SK-MEL-5 (cell line): Measurements from ENCODE around the gene TTYH3. TPM values are rescaled to one million over a fixed set of nuclear protein-coding genes. Genes with fewer than 3 reads are reported as not detected.
"Not testable (repeated sequence)": the region's sequence is repeated elsewhere in the genome, so short reads cannot be mapped to it uniquely, and the experiment has no call there.

ENCODE experiments used
- DNase-seq: peaks from one replicate; pipeline ENCODE4 v3.0.0-alpha.2; 2016; ENCODE audit warnings: low read depth, low spot score
- in situ Hi-C: cut with HindIII; loops from 2 replicates; pipeline ENCODE4 v1.10.0; 2016; ENCODE audit warnings: low sequenced_read_pairs, high pct_unique_total_duplicates, low pct_unique_long_range_greater_than_20kb
- total RNA-seq: library from RNA; depleted of rRNA; stranded (reverse); fragments of >200 nt; shearing (Covaris generic); gene quantifications from 2 replicates; pipeline ENCODE4 v1.2.3, GENCODE V29; 2014

The TTYH3 gene
- total RNA-seq, 1 experiment from 2014 or later, result 156 TPM

DNA sequence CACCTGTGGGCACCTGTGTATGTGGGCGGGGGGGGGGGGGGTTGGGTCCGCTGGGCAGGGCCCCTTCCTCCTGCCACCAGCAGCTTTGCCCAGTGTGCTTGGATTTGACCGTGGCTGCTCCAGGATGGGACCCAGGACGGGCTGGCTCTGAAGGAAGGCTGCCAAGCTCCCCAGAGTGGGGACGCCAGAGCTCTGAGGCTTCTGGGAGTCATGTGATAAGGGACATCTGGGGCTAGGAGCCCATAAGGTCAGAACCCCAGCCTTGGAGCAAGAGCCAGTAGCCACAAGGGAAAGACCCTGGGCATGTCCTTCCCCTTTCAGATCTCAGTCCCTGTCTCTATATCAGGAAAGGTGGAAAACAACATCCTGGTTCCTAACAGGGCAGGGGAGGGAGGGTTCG lies 34.4 kb downstream of the TTYH3 start:
- DNase-seq, result no peak
- in situ Hi-C loops, result no loop called here

DNA sequence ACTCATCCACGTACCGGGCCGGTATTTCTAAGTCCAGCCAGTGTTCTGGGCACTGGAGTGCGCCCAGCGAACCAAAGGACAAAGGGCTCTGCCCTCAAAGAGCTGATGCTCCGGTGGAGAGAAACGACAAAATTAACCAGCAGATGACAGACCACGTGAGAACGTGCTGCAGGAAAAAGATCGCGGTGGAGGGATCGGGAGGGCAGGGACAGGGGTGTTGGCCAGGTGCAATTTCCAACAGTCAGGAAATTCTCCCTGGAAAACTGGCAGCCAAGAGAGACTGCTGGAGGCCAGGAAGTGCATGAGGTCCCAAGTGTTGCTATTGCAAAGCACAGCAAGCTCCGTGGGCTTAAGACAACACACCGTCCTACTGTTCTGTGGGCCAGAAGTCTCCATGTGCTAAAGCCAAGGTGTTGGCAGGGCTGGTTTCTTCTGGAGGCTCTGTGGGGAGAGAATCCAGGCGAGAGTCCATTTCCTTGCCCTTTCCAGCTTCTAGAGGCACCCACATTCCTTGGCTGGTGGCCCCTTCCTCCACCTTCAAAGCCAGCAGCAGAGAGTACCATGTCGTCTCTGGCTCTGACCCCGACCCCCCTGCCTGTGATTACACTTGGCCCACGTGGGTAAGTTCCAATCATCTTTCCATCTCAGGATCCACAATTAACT lies 34.9 kb downstream of the TTYH3 start:
- in situ Hi-C loops, result no loop called here
- peak; percentile 64 for DNase-seq

DNA sequence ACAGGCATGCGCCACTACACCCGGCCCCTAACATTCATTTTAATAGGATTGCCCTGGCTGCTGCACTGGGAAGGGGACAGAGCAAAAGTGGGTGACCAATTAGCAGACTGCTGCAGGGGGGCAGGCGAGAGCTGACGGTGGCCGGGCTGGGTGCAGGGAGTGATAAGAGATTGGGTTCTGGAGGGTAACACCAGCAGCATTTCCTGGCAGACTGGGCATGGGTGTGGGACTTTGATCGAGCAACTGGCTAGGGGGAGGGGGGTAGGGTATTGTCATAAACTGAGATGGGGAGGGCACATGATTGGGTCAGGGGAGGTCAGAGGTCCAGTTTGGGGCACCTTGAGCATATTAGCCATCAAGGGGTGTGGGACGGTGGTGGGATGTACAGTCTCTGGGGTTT lies 36.1 kb downstream of the TTYH3 start:
- in situ Hi-C loops, result no loop called here
- no peak for DNase-seq

GRCh38 chr7:2668401-2668800 lies 36.6 kb downstream of the TTYH3 start:
- in situ Hi-C loops, result no loop called here
- peak; percentile 70 for DNase-seq

- in situ Hi-C loops, result no loop called here
- peak; percentile 20 for DNase-seq
Observed at GRCh38 chr7:2670171-2670570, 38.4 kb downstream of the TTYH3 start.

- peak; percentile 82 for DNase-seq
- in situ Hi-C loops, result no loop called here
Observed at GRCh38 chr7:2670720-2671391, 39.1 kb downstream of the TTYH3 start.

DNA sequence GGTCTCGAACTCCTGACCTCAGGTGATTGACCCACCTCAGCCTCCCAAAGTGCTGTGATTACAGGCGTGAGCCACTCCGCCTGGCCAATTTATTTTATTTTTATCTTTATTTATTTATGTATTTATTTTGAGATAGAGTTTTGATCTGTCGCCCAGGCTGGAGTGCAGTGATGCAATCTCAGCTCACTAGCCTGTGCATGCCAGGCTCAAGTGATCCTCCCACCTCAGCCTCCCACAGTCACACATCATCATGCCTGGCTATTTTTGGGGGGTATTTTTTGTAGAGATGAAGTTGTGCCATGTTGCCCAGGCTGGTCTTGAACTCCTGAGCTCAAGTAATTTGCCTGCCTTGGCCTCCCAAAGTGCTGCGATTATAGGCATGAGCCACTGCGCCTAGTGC lies 41.4 kb downstream of the TTYH3 start:
- in situ Hi-C loops, DNase-seq: not testable (repeated sequence)

DNA sequence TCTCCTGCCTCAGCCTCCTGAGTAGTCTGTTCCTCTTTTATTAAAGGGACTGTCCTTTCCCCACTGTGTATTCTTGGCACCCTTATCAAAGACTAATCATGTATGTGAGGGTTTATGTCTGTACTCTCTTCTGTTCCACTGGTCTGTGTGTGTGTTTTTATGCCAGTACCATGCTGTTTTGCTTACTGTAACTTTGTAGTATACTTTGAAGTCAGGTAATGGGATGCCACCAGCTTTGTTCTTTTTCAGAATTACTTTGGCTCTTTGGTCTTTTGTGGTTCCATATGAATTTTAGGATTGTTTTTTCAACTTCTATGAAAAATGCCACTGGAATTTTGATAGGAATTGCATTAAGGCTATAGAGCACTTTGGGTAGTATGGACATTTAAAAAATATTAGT lies 42.1 kb downstream of the TTYH3 start:
- in situ Hi-C loops, result no loop called here
- DNase-seq, result no peak

GRCh38 chr7:2675256-2675764 lies 43.5 kb downstream of the TTYH3 start:
- in situ Hi-C loops, result no loop called here
- DNase-seq, result no peak

DNA sequence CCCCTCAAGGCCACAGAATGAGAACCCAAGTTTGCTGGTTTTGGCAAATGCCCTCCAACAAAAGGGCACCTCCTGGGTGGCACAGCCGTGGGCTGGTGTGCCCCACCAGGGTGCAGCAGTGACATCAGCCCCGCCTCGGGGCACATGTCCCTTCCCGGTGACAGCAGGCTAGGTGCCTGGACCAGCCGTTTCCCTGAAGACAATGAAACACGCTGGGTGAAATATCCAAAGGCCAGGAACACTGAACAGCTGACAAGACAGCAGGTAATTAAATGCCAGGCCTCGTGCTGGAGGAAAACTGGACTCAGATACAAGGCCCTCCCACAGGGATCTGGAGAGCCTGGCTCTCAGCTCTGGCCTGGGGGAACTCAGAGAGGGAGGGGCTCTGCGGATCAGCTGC lies 44.8 kb downstream of the TTYH3 start:
- DNase-seq, in situ Hi-C loops: not testable (repeated sequence)

- in situ Hi-C loops, DNase-seq: not testable (repeated sequence)
Observed at GRCh38 chr7:2678454-2678853, 46.7 kb downstream of the TTYH3 start.

DNA sequence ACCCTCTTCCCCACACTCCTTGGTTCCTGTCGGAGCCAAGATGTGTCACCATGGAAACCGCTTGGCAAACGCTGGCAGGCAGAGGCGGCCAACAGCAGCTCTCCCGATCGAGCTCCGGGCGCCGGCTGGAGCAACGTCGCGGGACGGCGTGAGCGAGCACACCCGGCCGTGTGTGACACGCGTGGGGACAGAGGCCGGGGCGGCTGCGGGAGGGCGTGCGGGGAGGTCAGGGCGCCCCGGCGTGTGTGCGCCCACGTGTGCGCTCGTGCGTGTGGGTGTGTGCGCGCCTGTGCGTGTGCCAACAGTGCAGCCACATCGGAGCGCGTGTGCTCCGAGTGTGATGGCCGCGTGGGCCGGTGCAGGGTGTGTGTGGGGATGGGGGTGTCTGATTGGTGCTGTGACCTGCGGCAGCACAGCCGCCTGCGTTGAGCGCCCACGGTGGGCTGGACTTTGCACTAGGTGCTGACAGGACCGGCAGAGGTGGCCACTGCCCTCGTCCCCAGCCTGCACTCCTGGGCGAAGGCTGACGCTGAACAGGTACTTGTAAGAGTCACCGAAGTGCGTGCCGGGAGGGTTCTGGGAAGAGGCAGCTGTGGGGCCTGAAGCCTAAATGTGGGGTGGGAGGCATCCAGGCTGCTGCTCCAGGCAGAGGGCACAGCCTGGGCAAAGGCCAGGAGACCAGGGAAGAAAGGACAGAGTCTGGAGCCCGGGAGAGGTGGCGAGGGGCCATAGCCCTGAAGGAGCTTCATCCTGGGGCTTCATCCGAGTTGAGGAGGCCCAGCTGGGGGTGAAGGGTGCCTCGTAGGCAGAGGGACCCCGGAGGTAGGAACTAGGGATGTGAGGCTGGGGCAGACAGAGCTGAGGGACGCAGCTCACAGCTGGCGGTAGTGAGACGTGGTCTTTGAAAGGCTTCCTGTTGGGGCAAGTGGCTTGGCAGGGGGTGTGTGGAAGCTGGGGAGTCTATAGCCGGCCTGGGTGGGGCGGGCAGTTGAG lies 47.6 kb downstream of the TTYH3 start:
- DNase-seq, in situ Hi-C loops: not testable (repeated sequence)

GRCh38 chr7:2680256-2680655 lies 48.5 kb downstream of the TTYH3 start:
- in situ Hi-C loops, result no loop called here

DNA sequence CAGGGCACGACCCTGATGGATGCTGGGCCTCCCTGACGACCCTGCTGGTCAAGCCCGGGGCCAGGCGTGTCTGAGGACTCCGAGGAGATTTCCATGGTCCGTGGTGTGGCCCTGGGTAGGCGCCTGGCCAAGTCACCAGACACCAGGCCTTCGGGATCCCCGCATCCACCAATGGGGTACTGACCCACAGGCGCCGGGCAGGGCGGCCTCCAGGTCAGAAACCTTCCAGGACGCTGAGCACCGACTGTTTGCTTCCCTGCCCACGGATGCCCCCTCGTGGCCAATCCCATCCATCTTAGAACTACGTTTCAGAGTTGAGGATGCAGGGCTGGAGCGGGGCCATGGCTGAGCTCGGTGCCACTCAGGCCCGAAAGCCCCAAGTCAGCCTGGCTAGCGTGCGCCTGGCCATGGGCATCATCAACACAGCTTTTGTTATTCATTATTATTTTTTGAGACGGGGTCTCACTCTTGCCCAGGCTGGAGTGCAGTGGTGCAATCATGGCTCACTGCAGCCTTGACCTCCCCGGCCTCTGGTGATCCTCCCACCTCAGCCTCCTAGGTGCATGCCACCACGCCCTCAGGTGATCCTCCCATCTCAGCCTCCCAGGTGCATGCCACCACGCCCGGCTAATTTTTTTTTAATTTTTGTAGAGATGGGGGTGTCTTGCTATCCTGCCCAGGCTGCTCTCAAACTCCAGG lies 49.2 kb downstream of the TTYH3 start:
- peak; percentile 88 for DNase-seq
- in situ Hi-C loops, result no loop called here

More at GRCh38 chr7:2680256-2680655, 48.5 kb downstream of the TTYH3 start:
- DNase-seq, result no peak

DNA sequence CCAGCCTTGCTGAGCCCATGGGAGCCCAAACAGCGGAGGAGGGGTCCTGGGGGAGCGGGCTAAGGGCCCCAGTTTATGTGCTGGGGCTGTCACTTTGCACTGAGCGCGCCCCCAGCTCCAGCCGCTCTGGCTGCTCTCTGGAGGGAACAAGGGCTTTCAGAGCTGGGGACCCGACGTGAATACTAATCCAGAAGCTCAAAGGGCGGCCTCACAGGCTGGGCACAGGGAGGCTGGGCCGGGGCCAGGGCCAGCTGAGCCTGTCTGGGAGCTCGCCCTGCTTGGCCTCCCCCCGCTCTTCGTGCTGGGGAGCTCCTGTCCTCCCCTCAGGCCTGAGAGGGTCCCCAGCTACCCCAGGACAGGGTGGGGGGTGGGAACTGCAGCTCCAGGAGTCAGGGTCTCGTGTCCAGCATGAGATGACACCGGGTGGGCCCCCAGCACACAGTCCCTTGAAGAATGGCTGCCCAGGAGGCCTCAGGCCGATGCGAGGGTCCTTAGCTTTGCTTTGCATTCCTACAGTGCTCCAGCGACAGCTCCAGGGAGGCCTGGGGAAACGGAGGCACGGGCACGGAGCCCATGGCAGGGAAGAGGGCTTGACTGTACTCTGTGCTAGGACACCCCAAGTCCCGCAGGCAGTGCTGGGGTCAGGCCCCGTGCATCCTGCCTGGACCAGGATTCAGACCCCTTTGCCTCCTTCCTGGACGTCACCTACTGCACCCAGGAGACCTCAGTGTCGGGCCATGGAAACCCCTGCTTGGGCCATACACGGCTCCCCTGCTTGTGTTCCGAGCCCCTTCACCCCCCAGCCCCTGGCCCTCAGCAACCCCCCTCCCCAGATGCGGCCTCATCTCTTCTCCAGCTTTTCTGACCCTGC lies 50.4 kb downstream of the TTYH3 start:
- in situ Hi-C loops, result no loop called here
- DNase-seq, result no peak

GRCh38 chr7:2684501-2684900 lies 52.7 kb downstream of the TTYH3 start:
- in situ Hi-C loops, result no loop called here
- DNase-seq, result no peak

DNA sequence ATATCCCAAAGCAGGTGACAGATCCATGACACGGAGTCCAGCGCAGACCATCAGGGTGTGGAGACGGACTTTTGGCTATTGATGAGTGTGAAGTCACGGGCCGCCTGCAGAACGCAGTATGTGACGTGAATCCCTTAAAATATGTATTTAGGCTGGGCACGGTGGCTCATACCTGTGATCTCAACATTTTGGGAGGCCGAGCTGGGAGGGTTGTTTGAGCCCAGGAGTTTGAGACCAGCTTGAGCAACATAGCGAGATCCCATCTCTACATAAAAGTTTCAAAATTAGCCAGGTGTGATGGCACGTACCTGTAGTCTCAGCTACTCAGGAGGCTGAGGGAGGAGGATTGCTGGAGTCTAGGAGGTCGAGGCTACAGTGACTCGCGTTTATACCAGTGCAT lies 54.3 kb downstream of the TTYH3 start:
- in situ Hi-C loops, result no loop called here
- no peak for DNase-seq
